ENCODE results near the gene RALGAPA2.

GRCh38 chr20:20409331-20409730 lies 303.1 kb downstream of the RALGAPA2 start:
- TF ChIP-seq, protein P1, sequence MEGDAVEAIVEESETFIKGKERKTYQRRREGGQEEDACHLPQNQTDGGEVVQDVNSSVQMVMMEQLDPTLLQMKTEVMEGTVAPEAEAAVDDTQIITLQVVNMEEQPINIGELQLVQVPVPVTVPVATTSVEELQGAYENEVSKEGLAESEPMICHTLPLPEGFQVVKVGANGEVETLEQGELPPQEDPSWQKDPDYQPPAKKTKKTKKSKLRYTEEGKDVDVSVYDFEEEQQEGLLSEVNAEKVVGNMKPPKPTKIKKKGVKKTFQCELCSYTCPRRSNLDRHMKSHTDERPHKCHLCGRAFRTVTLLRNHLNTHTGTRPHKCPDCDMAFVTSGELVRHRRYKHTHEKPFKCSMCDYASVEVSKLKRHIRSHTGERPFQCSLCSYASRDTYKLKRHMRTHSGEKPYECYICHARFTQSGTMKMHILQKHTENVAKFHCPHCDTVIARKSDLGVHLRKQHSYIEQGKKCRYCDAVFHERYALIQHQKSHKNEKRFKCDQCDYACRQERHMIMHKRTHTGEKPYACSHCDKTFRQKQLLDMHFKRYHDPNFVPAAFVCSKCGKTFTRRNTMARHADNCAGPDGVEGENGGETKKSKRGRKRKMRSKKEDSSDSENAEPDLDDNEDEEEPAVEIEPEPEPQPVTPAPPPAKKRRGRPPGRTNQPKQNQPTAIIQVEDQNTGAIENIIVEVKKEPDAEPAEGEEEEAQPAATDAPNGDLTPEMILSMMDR (IDR thresholded peaks at IDR 0.05 in 8 of 11, conservative IDR thresholded peaks at IDR 0.05 in 3 of 11): no peak
- TF ChIP-seq POLR2A (IDR thresholded peaks at IDR 0.05) (no peak), POLR2AphosphoS5 (IDR thresholded peaks at IDR 0.05) (no peak)

Measured in spleen (tissue), 7 donors.